CD14-positive monocyte (primary cell): Measurements from ENCODE around the gene NID2. TPM values are rescaled to one million over a fixed set of nuclear protein-coding genes. Genes with fewer than 3 reads are reported as not detected.

ENCODE experiments used
- DNase-seq, 3 donors: peaks; one replicate each; pipeline ENCODE4 v3.0.0-alpha.2; 2011 to 2022
- H2AFZ ChIP-seq: 2 replicates; pipeline ENCODE4 v1.6.0; 2012; ENCODE audit warnings: mild to moderate bottlenecking, low read depth, low read length, inconsistent platforms; ENCODE audit not compliant: insufficient read depth, poor library complexity, severe bottlenecking
- H3K27ac ChIP-seq, 2 donors: 1 replicate in 1 of 2; 2 replicates in 1 of 2; pipeline ENCODE4 v1.5.1; 2012 to 2013; ENCODE audit warnings: low read length in 2 of 2, control low read depth in 1 of 2, inconsistent platforms in 1 of 2, low read depth in 1 of 2, mild to moderate bottlenecking in 1 of 2
- H3K27me3 ChIP-seq, 2 donors: one replicate each; pipeline versions ENCODE4 v1.6.0 to v1.6.1; 2011 to 2013; ENCODE audit warnings: low read length in 2 of 2; ENCODE audit not compliant: control insufficient read depth in 2 of 2, insufficient read depth in 2 of 2
- H3K36me3 ChIP-seq, 2 donors: replicated peaks in 1 of 2; 1 replicate in 1 of 2; 2 replicates in 1 of 2; pipeline versions ENCODE4 v1.5.1 to v1.6.1; 2012 to 2013; ENCODE audit warnings: low read length in 2 of 2, control low read depth in 1 of 2, inconsistent platforms in 1 of 2, mild to moderate bottlenecking in 1 of 2; ENCODE audit not compliant: insufficient read depth in 2 of 2, control insufficient read depth in 1 of 2
- H3K4me1 ChIP-seq, 2 donors: 1 replicate in 1 of 2; 2 replicates in 1 of 2; pipeline versions ENCODE4 v1.5.1 to v1.6.1; 2012 to 2013; ENCODE audit warnings: low read length in 2 of 2, control low read depth in 1 of 2, inconsistent platforms in 1 of 2, mild to moderate bottlenecking in 1 of 2, moderate library complexity in 1 of 2; ENCODE audit not compliant: insufficient read depth in 2 of 2, control insufficient read depth in 1 of 2
- H3K4me2 ChIP-seq: replicated peaks from 2 replicates; pipeline ENCODE3; 2012; ENCODE audit warnings: low read length, moderate library complexity, mild to moderate bottlenecking; ENCODE audit not compliant: poor library complexity, severe bottlenecking; ENCODE audit errors: extremely low read depth
- H3K4me3 ChIP-seq, 3 experiments: fragments of 200-600 bp in 1 of 3; sonication (generic) in 1 of 3; replicated peaks in 1 of 3; 1 replicate in 2 of 3; 2 replicates in 1 of 3; pipeline ENCODE4 v1.5.1; 2011 to 2013; ENCODE audit warnings: low read length in 3 of 3, mild to moderate bottlenecking in 3 of 3, control low read depth in 2 of 3, low read depth in 2 of 3, inconsistent platforms in 1 of 3, moderate library complexity in 1 of 3
- H3K79me2 ChIP-seq: 2 replicates; pipeline ENCODE4 v1.6.0; 2012; ENCODE audit warnings: mild to moderate bottlenecking, control low read depth, inconsistent platforms, low read length, moderate library complexity; ENCODE audit not compliant: insufficient read depth
- H3K9ac ChIP-seq: 2 replicates; pipeline ENCODE4 v1.6.0; 2017; ENCODE audit warnings: low read length, mild to moderate bottlenecking; ENCODE audit not compliant: insufficient read depth, poor library complexity, severe bottlenecking
- H3K9me3 ChIP-seq, 2 donors: replicated peaks in 1 of 2; 1 replicate in 1 of 2; 2 replicates in 1 of 2; pipeline versions ENCODE4 v1.5.1 to v1.6.1; 2012 to 2013; ENCODE audit warnings: low read length in 2 of 2, control low read depth in 1 of 2; ENCODE audit not compliant: control insufficient read depth in 1 of 2, insufficient read depth in 1 of 2
- H4K20me1 ChIP-seq: 2 replicates; pipeline ENCODE4 v1.6.0; 2012; ENCODE audit warnings: mild to moderate bottlenecking, low read length, control low read depth, moderate library complexity; ENCODE audit not compliant: insufficient read depth
- H3K27ac Mint-ChIP-seq, 7 donors: one replicate each; pipeline ENCODE4 v1.8.0; 2020; ENCODE audit warnings: mild to moderate bottlenecking in 7 of 7, mixed read lengths in 7 of 7, moderate library complexity in 6 of 7, inconsistent platforms in 2 of 7
- H3K27me3 Mint-ChIP-seq, 3 donors: one replicate each; pipeline ENCODE4 v1.8.0; 2021 to 2022; ENCODE audit warnings: low read depth in 3 of 3, mild to moderate bottlenecking in 3 of 3, mixed read lengths in 3 of 3, moderate library complexity in 3 of 3, inconsistent platforms in 1 of 3
- H3K36me3 Mint-ChIP-seq, 2 donors: one replicate each; pipeline ENCODE4 v1.8.0; 2020; ENCODE audit warnings: mixed read lengths in 2 of 2, inconsistent platforms in 1 of 2, mild to moderate bottlenecking in 1 of 2
- H3K4me1 Mint-ChIP-seq: one replicate; pipeline ENCODE4 v1.8.0; 2020; ENCODE audit warnings: mild to moderate bottlenecking, mixed read lengths
- H3K4me3 Mint-ChIP-seq, 2 donors: one replicate each; pipeline ENCODE4 v1.8.0; 2020; ENCODE audit warnings: mild to moderate bottlenecking in 2 of 2, mixed read lengths in 2 of 2, moderate library complexity in 1 of 2
- H3K9me3 Mint-ChIP-seq, 7 donors: one replicate each; pipeline ENCODE4 v1.8.0; 2020 to 2022; ENCODE audit warnings: mixed read lengths in 7 of 7, mild to moderate bottlenecking in 6 of 7, moderate library complexity in 6 of 7, inconsistent platforms in 2 of 7
- CTCF ChIP-seq: fragments of 200-600 bp; IDR thresholded peaks from one replicate; pipeline ENCODE4 v1.8.0; 2022; ENCODE audit warnings: antibody characterized with exemption, mild to moderate bottlenecking
- WGBS: methylation state at CpG from one replicate; pipeline ENCODE4 v1.1.5; 2013; ENCODE audit warnings: missing lambda C conversion rate; ENCODE audit not compliant: insufficient coverage; 5-methylcytosine and 5-hydroxymethylcytosine counted together
- intact Hi-C, 2 donors: fragments of 100-400 bp; cut with micrococcal nuclease; formaldehyde crosslinking; loops; one replicate each; pipeline versions ENCODE4 v1.15.0 to v1.15.1; 2023
- polyA plus RNA-seq, 3 donors: library from polyadenylated mRNA; depleted of rRNA in 1 of 3; unstranded in 2 of 3; stranded (reverse) in 1 of 3; fragments of 300-500 nt in 2 of 3; fragments of >200 nt in 1 of 3; fragmentation: Illumina TruSeq in 2 of 3; gene quantifications; 1 replicate in 2 of 3; 2 replicates in 1 of 3; pipeline ENCODE4 v1.2.3, GENCODE V29; 2012 to 2021

NID2 gene
- polyA plus RNA-seq, 3 donors: not detected

- no peaks in the 10 kb centered on the region for H3K4me1 Mint-ChIP-seq
- Histone ChIP-seq H3K79me2 (no peaks in the 10 kb centered on the region), H3K27me3 (peaks cover 0 to 2% of the 10 kb centered on the region in 2 donors), H3K4me3 (no peak overlapping the region), H3K27ac (no peak overlapping the region), H2AFZ (no peak overlapping the region), H4K20me1 (no peaks in the 10 kb centered on the region), H3K9me3 (no peaks in the 10 kb centered on the region), H3K9ac (no peak overlapping the region), H3K4me2 (no peak overlapping the region), H3K4me1 (no peaks in the 10 kb centered on the region), H3K36me3 (no peaks in the 10 kb centered on the region)
- no peaks in the 10 kb centered on the region for H3K36me3 Mint-ChIP-seq
- H3K4me3 Mint-ChIP-seq: no peak overlapping the region
- H3K9me3 Mint-ChIP-seq: peaks cover 0 to 6% (median 0%) of the 10 kb centered on the region in 7 donors
- H3K27me3 Mint-ChIP-seq: peaks cover 2 to 3% (median 2%) of the 10 kb centered on the region in 3 donors
- WGBS: no CpG with 5 or more reads among the region's 3 CpGs
- no peak overlapping the region for H3K27ac Mint-ChIP-seq
- intact Hi-C loops: no loop called here
- DNase-seq: no peak
- TF ChIP-seq CTCF: no peak
These were observed 13.1 kb upstream of the NID2 start for GRCh38 chr14:52081964-52082363.

- H3K4me3 ChIP-seq: no peak overlapping the region
- intact Hi-C loops: no loop called here
- H3K79me2 ChIP-seq: no peaks in the 10 kb centered on the region
- Mint-ChIP-seq H3K4me3 (no peak overlapping the region), H3K27me3 (peaks cover 2 to 4% (median 2%) of the 10 kb centered on the region in 3 donors), H3K9me3 (peaks cover 0 to 6% (median 0%) of the 10 kb centered on the region in 7 donors), H3K4me1 (no peaks in the 10 kb centered on the region), H3K27ac (no peak overlapping the region), H3K36me3 (no peaks in the 10 kb centered on the region)
- no peaks in the 10 kb centered on the region for H4K20me1 ChIP-seq
- 100% methylated on average over 3 of the region's 4 CpGs for WGBS
- no peak overlapping the region for H3K9ac ChIP-seq
- no peak overlapping the region for H2AFZ ChIP-seq
- DNase-seq: no peak
- H3K27ac ChIP-seq: no peak overlapping the region
- no peaks in the 10 kb centered on the region for H3K36me3 ChIP-seq
- H3K4me2 ChIP-seq: no peak overlapping the region
- no peaks in the 10 kb centered on the region for H3K4me1 ChIP-seq
- no peak for TF ChIP-seq CTCF
- no peaks in the 10 kb centered on the region for H3K9me3 ChIP-seq
- peaks cover 0 to 2% of the 10 kb centered on the region in 2 donors for H3K27me3 ChIP-seq
These were observed 12.2 kb upstream of the NID2 start for GRCh38 chr14:52080808-52081755.
